Hepatocyte (in vitro differentiated cells): ENCODE measurements around the gene TCTN1.

Experiments used
- CTCF ChIP-seq: fragments of 200-600 bp; sonication (generic); IDR thresholded peaks from 2 replicates; pipeline ENCODE4 v1.5.1; 2016; ENCODE audit warnings: antibody characterized with exemption, mild to moderate bottlenecking; ENCODE audit not compliant: poor library complexity
- EZH2 ChIP-seq: fragments of 200-600 bp; sonication (generic); IDR thresholded peaks from 2 replicates; pipeline ENCODE4 v1.6.1; 2016; ENCODE audit warnings: antibody characterized with exemption, mild to moderate bottlenecking, borderline replicate concordance
- EZH2phosphoT487 ChIP-seq: fragments of 200-600 bp; sonication (generic); IDR thresholded peaks from one replicate; pipeline ENCODE4 v1.6.1; 2018; ENCODE audit warnings: antibody characterized with exemption, mild to moderate bottlenecking, low read depth, moderate library complexity; ENCODE audit not compliant: unreplicated experiment, severe bottlenecking

GRCh38 chr12:110622582-110622981 lies 8.7 kb downstream of the TCTN1 start:
- TF ChIP-seq CTCF = no peak
- TF ChIP-seq EZH2phosphoT487 = no peak
- TF ChIP-seq EZH2 = no peak
